GM13976 (cell line): ENCODE measurements around the gene TNRC6C.
A peak's percentile ranks its signal among the peaks of the same experiment; 100 is the strongest.

Source experiments
- DNase-seq: peaks from one replicate; pipeline ENCODE4 v3.0.0; 2012; ENCODE audit warnings: low spot score
- in situ Hi-C: fragments of 300-500 bp; cut with MboI; formaldehyde crosslinking; loops from one replicate; pipeline ENCODE4 v1.12.0; 2022; ENCODE audit warnings: low sequenced_read_pairs, mixed read lengths, inconsistent platforms; ENCODE audit not compliant: unreplicated experiment
- TF ChIP-seq, protein P1 (sequence below): IDR thresholded peaks from 2 replicates; pipeline ENCODE4 v1.5.1; 2012; ENCODE audit warnings: borderline replicate concordance, mild to moderate bottlenecking; ENCODE audit not compliant: insufficient read depth; ENCODE audit errors: extremely low read depth, missing control alignments, control extremely low read depth

The TNRC6C gene

GRCh38 chr17:78154903-78155811 is 196.7 kb downstream of the TNRC6C start:
- TF ChIP-seq, protein P1, sequence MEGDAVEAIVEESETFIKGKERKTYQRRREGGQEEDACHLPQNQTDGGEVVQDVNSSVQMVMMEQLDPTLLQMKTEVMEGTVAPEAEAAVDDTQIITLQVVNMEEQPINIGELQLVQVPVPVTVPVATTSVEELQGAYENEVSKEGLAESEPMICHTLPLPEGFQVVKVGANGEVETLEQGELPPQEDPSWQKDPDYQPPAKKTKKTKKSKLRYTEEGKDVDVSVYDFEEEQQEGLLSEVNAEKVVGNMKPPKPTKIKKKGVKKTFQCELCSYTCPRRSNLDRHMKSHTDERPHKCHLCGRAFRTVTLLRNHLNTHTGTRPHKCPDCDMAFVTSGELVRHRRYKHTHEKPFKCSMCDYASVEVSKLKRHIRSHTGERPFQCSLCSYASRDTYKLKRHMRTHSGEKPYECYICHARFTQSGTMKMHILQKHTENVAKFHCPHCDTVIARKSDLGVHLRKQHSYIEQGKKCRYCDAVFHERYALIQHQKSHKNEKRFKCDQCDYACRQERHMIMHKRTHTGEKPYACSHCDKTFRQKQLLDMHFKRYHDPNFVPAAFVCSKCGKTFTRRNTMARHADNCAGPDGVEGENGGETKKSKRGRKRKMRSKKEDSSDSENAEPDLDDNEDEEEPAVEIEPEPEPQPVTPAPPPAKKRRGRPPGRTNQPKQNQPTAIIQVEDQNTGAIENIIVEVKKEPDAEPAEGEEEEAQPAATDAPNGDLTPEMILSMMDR, result no peak
- peak; percentile 80 for DNase-seq
- in situ Hi-C loops, result no loop called here
